IPS-20b (cell line): ENCODE data around the gene LAMC1.
"Not testable (repeated sequence)": the region's sequence is repeated elsewhere in the genome, so short reads cannot be mapped to it uniquely, and the experiment has no call there.

ENCODE experiments used
- H3K27ac ChIP-seq: one replicate; pipeline ENCODE4 v1.5.1; 2013; ENCODE audit warnings: low read length
- H3K27me3 ChIP-seq: 2 replicates; pipeline ENCODE4 v1.6.1; 2013; ENCODE audit warnings: mild to moderate bottlenecking, low read length, inconsistent platforms; ENCODE audit not compliant: insufficient read depth
- H3K36me3 ChIP-seq: 2 replicates; pipeline ENCODE4 v1.6.1; 2013; ENCODE audit warnings: low read depth, mild to moderate bottlenecking, inconsistent platforms, low read length, moderate library complexity; ENCODE audit not compliant: insufficient read depth
- H3K4me1 ChIP-seq: 2 replicates; pipeline ENCODE4 v1.6.1; 2013; ENCODE audit warnings: mild to moderate bottlenecking, control low read depth, inconsistent platforms, low read length, moderate library complexity; ENCODE audit not compliant: insufficient read depth
- H3K4me3 ChIP-seq: 2 replicates; pipeline ENCODE4 v1.5.1; 2013; ENCODE audit warnings: mild to moderate bottlenecking, low read length, inconsistent platforms
- H3K9ac ChIP-seq: 2 replicates; pipeline ENCODE4 v1.6.1; 2013; ENCODE audit warnings: low read depth, mild to moderate bottlenecking, inconsistent platforms, low read length, moderate library complexity
- H3K9me3 ChIP-seq: 2 replicates; pipeline ENCODE4 v1.6.1; 2013; ENCODE audit warnings: mild to moderate bottlenecking, low read depth, low read length, inconsistent platforms; ENCODE audit not compliant: insufficient read depth

Gene LAMC1

DNA sequence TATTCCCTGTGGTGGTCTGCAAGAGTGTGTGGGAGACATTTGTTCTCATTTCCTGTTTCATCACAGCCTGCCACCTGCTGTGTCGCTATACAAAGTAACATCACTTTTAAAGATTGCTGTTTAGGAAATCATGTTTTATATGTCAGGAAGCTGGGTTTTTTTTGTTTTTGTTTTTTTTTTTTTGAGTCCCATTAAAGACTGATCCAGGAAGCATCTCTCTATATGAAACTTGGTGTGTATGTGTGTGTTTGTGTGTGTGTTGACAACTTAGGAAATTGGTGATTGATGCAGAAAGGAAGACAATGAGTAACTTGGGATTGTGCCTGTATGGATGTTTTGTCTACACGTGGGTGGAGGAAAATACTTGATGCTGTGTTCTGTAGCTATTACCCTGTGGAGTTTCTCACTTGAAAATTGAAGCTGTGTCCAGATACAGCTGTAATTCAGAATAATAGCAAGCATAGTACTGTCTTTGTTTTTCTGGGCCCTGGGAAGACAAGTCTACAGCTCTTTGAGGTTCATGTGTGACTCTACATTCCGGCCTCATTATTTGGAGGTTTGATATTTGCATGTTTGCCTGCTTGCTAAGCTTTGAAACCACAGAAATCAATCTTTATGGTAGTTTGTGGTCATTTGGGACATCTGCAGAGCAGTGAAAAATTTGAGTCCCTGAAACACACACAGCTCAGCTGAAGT is 47.9 kb downstream of the LAMC1 start:
- Histone ChIP-seq H3K4me1 (peaks cover 8% of the 10 kb centered on the region), H3K9ac (no peak overlapping the region), H3K36me3 (no peaks in the 10 kb centered on the region), H3K27ac (no peak overlapping the region), H3K27me3 (no peaks in the 10 kb centered on the region), H3K4me3 (no peak overlapping the region), H3K9me3 (peaks cover 6% of the 10 kb centered on the region; the same call in 1 of the 2 replicates)

- H3K27ac ChIP-seq, H3K36me3 ChIP-seq, H3K9ac ChIP-seq, H3K27me3 ChIP-seq, H3K4me3 ChIP-seq, H3K9me3 ChIP-seq: not testable (repeated sequence)
- peaks cover 14% of the 10 kb centered on the region for H3K4me1 ChIP-seq
Observed at GRCh38 chr1:183072595-183072994, 49.4 kb downstream of the LAMC1 start.

DNA sequence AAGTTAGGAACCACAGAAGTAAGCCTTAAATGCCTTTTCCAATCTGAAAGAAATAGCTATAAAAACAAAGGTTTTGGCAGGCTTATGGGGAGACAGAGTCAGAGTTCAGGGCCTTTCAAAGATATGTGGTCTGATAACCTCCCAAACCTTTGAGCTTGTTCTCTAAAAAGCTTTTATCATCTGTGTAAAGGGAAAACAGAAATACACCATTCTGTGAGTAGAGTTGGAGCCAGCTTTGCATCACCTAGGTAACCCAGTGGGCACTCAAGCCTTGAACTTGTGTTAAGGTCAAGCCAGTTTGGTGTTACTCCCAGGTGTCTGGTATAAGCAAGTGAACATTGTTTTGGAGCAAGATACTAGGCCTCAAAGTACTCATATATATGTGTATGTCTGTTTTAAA is 50.1 kb downstream of the LAMC1 start:
- Histone ChIP-seq H3K27ac (no peak overlapping the region), H3K9ac (no peak overlapping the region), H3K4me1 (peaks cover 14% of the 10 kb centered on the region), H3K9me3 (peaks cover 6% of the 10 kb centered on the region; the same call in 1 of the 2 replicates), H3K4me3 (no peak overlapping the region), H3K27me3 (no peaks in the 10 kb centered on the region), H3K36me3 (no peaks in the 10 kb centered on the region)

DNA sequence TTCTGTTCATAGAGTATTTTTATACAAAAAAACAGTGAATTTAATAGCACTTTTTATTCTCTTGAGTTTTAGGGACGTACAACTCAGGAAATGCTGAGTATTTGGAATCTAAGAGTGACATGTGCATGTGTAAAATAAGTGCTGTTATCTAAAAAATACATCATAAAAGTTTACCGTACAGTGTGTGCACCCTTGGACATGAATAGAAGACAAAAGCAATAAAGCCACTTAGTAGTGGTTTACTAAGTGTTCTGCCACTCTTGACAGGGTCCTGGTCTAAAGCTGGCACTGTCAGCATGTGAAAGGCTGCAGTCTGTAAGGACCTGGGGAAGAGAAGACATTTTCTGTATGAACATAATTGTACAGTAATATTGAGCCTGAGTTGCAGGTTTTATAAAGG is 51.0 kb downstream of the LAMC1 start:
- Histone ChIP-seq H3K36me3 (no peaks in the 10 kb centered on the region), H3K4me3 (no peak overlapping the region), H3K9ac (no peak overlapping the region), H3K27ac (no peak overlapping the region), H3K9me3 (peaks cover 6% of the 10 kb centered on the region; the same call in 1 of the 2 replicates), H3K4me1 (peaks cover 14% of the 10 kb centered on the region), H3K27me3 (no peaks in the 10 kb centered on the region)

GRCh38 chr1:183075861-183076260 is 52.6 kb downstream of the LAMC1 start:
- peaks cover 13% of the 10 kb centered on the region for H3K4me1 ChIP-seq
- H3K9me3 ChIP-seq: peaks cover 6% of the 10 kb centered on the region; the same call in 1 of the 2 replicates
- no peak overlapping the region for H3K27ac ChIP-seq
- H3K4me3 ChIP-seq: no peak overlapping the region
- no peaks in the 10 kb centered on the region for H3K36me3 ChIP-seq
- no peaks in the 10 kb centered on the region for H3K27me3 ChIP-seq
- H3K9ac ChIP-seq: no peak overlapping the region

DNA sequence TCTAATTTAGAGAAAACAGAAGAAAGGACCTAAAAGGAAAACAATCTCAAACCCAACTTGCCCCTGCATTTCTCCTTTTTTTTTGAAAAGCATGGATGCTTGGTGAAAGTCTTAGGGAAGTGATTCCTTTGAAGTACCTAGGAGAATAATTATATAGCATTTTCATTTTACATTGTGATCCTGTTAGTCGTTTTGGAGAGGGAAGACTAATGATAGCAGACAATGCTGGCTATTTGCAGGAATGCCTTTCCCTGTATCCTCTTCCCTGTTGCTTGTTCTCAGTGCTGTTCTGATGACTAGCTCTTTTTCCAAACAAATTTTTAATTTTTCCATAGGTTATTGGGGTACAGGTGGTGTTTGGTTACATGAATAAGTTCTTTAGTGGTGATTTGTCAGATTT is 53.9 kb downstream of the LAMC1 start:
- H3K4me1 ChIP-seq: peaks cover 5% of the 10 kb centered on the region; the same call in 1 of the 2 replicates
- no peak overlapping the region for H3K27ac ChIP-seq
- no peaks in the 10 kb centered on the region for H3K36me3 ChIP-seq
- no peak overlapping the region for H3K9ac ChIP-seq
- peaks cover 6% of the 10 kb centered on the region; the same call in 1 of the 2 replicates for H3K9me3 ChIP-seq
- no peaks in the 10 kb centered on the region for H3K27me3 ChIP-seq
- no peak overlapping the region for H3K4me3 ChIP-seq

GRCh38 chr1:183079712-183080388 is 56.6 kb downstream of the LAMC1 start:
- Histone ChIP-seq H3K9me3 (no peaks in the 10 kb centered on the region), H3K36me3 (no peaks in the 10 kb centered on the region), H3K4me3 (no peak overlapping the region), H3K9ac (no peak overlapping the region), H3K27me3 (no peaks in the 10 kb centered on the region), H3K4me1 (peaks cover 5% of the 10 kb centered on the region; the same call in 1 of the 2 replicates), H3K27ac (no peak overlapping the region)

DNA sequence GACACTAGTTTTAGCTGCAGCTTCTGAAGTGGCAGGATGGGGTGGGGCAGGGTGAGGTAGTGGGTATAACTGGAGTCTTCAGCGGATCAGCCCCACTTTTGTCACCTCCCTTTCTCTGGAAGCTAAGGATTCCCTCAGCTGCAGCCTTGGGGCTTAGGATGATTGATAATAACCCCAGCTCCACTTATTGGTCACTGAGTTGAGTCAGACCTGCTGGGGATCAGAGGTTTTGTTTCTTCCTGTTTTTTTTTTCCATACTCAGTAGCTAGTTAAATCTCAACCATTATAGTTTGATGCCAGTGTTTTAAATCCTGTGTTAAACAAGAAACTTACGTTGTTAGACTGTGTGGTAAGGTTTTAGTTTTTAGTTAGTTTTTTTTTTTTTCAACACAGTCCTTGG is 57.2 kb downstream of the LAMC1 start:
- Histone ChIP-seq H3K27me3 (no peaks in the 10 kb centered on the region), H3K9me3 (no peaks in the 10 kb centered on the region), H3K4me1 (peaks cover 5% of the 10 kb centered on the region; the same call in 1 of the 2 replicates), H3K36me3 (no peaks in the 10 kb centered on the region), H3K27ac (no peak overlapping the region), H3K9ac (no peak overlapping the region), H3K4me3 (no peak overlapping the region)

DNA sequence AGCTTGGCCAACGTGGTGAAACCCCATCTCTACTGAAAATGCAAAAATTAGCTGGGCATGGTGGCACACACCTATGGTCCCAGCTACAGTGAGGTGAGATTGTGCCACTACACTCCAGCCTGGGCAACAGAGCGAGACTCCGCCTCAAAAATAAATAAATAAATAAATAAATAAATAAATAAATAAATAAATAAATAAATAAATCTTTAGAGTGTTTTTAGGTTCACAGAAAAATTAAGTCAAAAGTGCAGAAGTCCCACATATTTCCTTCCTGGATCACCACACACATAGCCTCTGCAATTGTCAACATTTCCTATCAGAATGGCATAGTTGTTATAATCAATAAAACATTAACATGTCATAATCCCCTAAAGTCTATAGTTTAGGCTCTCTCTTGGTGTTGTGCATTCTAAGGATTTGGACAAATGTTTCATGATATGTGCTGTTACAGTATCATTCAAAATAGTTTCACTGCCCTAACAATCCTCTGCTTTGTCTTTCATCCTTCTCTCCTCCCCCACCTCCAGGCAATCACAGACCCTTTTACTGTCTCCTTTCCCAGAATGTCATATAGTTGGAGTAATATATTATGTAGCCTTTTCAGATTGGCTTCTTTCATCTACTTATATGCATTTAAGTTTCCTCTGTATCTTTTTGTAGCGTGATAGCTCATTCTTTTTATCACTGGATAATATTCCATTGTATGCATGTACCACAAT is 58.3 kb downstream of the LAMC1 start:
- H3K27me3 ChIP-seq: no peaks in the 10 kb centered on the region
- no peak overlapping the region for H3K4me3 ChIP-seq
- H3K36me3 ChIP-seq: no peaks in the 10 kb centered on the region

DNA sequence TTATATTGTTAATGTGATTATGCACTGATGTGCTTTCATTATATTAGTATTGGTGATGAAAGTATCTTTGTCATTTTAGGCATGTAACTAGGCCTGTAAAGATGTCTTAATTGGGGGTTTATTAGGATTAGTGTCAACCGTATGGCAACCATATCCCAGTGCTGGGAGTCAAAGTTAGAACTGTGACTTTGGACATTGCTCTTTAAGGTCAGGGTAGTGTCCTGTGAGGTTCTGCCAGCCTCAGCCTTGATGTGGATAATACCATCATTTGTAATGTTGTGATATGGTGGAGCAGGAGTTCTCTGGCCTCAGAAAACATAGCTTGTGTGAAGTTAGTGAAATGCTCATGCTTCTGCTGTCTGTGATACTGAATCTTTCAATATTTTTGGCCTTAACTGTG is 59.4 kb downstream of the LAMC1 start:
- Histone ChIP-seq H3K4me3 (no peak overlapping the region), H3K27ac (no peak overlapping the region), H3K36me3 (no peaks in the 10 kb centered on the region), H3K4me1 (no peaks in the 10 kb centered on the region), H3K9me3 (no peaks in the 10 kb centered on the region), H3K9ac (no peak overlapping the region), H3K27me3 (no peaks in the 10 kb centered on the region)

More for the DNA sequence above, 58.3 kb downstream of the LAMC1 start:
- H3K9me3 ChIP-seq: no peaks in the 10 kb centered on the region
- no peak overlapping the region for H3K9ac ChIP-seq
- H3K27ac ChIP-seq: no peak overlapping the region
- peaks cover 5% of the 10 kb centered on the region; the same call in 1 of the 2 replicates for H3K4me1 ChIP-seq

GRCh38 chr1:183087001-183087400 is 63.8 kb downstream of the LAMC1 start:
- Histone ChIP-seq H3K27me3 (no peaks in the 10 kb centered on the region), H3K9ac (no peak overlapping the region), H3K4me1 (peaks cover 8% of the 10 kb centered on the region; the same call in 1 of the 2 replicates), H3K4me3 (no peak overlapping the region), H3K9me3 (no peaks in the 10 kb centered on the region), H3K36me3 (no peaks in the 10 kb centered on the region), H3K27ac (no peak overlapping the region)
